Skin epidermis (tissue), 12 donors: Measurements from ENCODE around the gene TTC28.
"Not testable (repeated sequence)": the region's sequence is repeated elsewhere in the genome, so short reads cannot be mapped to it uniquely, and the experiment has no call there.

Experiments used
- H3K27ac ChIP-seq, 21 experiments: fragments of 200-600 bp; sonication (generic) in 11 of 21; one replicate each; pipeline ENCODE4 v1.5.0; 2020; ENCODE audit warnings: mild to moderate bottlenecking in 3 of 21, inconsistent platforms in 2 of 21, moderate library complexity in 2 of 21
- H3K4me3 ChIP-seq, 7 experiments: fragments of 200-600 bp; sonication (generic) in 2 of 7; one replicate each; pipeline ENCODE4 v1.5.0; 2020; ENCODE audit warnings: inconsistent platforms in 2 of 7, mild to moderate bottlenecking in 2 of 7, moderate library complexity in 1 of 7

TTC28 gene

GRCh38 chr22:28568099-28568498, 111.5 kb downstream of the TTC28 start:
- Histone ChIP-seq H3K27ac (no peak overlapping the region), H3K4me3 (no peak overlapping the region)

- H3K27ac ChIP-seq, H3K4me3 ChIP-seq: not testable (repeated sequence)
Measured at GRCh38 chr22:28566920-28567499, 112.6 kb downstream of the TTC28 start.

GRCh38 chr22:28563636-28564035, 116.0 kb downstream of the TTC28 start:
- Histone ChIP-seq H3K27ac (no peak overlapping the region), H3K4me3 (no peak overlapping the region)

- Histone ChIP-seq H3K4me3 (no peak overlapping the region), H3K27ac (no peak overlapping the region)
Measured at GRCh38 chr22:28562324-28562723, 117.3 kb downstream of the TTC28 start.

- not testable (repeated sequence) for H3K27ac ChIP-seq
Measured at GRCh38 chr22:28560743-28561101, 118.9 kb downstream of the TTC28 start.

GRCh38 chr22:28560046-28560742, 119.4 kb downstream of the TTC28 start:
- H3K27ac ChIP-seq = no peak overlapping the region
- H3K4me3 ChIP-seq = no peak overlapping the region

More at GRCh38 chr22:28560743-28561101, 118.9 kb downstream of the TTC28 start:
- not testable (repeated sequence) for H3K4me3 ChIP-seq

GRCh38 chr22:28557184-28557583, 122.5 kb downstream of the TTC28 start:
- H3K27ac ChIP-seq = no peak overlapping the region
- no peak overlapping the region for H3K4me3 ChIP-seq

- not testable (repeated sequence) for H3K27ac ChIP-seq, H3K4me3 ChIP-seq
Measured at GRCh38 chr22:28553108-28553866, 126.4 kb downstream of the TTC28 start.

- Histone ChIP-seq H3K27ac (no peak overlapping the region), H3K4me3 (no peak overlapping the region)
Measured at GRCh38 chr22:28548406-28548805, 131.2 kb downstream of the TTC28 start.

- Histone ChIP-seq H3K4me3 (no peak overlapping the region), H3K27ac (no peak overlapping the region)
Measured at GRCh38 chr22:28547132-28547842, 132.4 kb downstream of the TTC28 start.

- H3K4me3 ChIP-seq = no peak overlapping the region
- no peak overlapping the region for H3K27ac ChIP-seq
Measured at GRCh38 chr22:28544431-28544868, 135.2 kb downstream of the TTC28 start.

- no peak overlapping the region for H3K27ac ChIP-seq
- no peak overlapping the region for H3K4me3 ChIP-seq
Measured at GRCh38 chr22:28542980-28543621, 136.5 kb downstream of the TTC28 start.

GRCh38 chr22:28541137-28541536, 138.5 kb downstream of the TTC28 start:
- no peak overlapping the region for H3K4me3 ChIP-seq
- H3K27ac ChIP-seq = no peak overlapping the region

GRCh38 chr22:28538922-28539321, 140.7 kb downstream of the TTC28 start:
- no peak overlapping the region for H3K27ac ChIP-seq
- no peak overlapping the region for H3K4me3 ChIP-seq

- not testable (repeated sequence) for H3K4me3 ChIP-seq, H3K27ac ChIP-seq
Measured at GRCh38 chr22:28530565-28530964, 149.1 kb downstream of the TTC28 start.

- H3K4me3 ChIP-seq, H3K27ac ChIP-seq: not testable (repeated sequence)
Measured at GRCh38 chr22:28529144-28529543, 150.5 kb downstream of the TTC28 start.

- Histone ChIP-seq H3K4me3 (no peak overlapping the region), H3K27ac (no peak overlapping the region)
Measured at GRCh38 chr22:28521451-28521850, 158.2 kb downstream of the TTC28 start.

GRCh38 chr22:28514321-28514821, 165.3 kb downstream of the TTC28 start:
- no peak overlapping the region for H3K27ac ChIP-seq
- H3K4me3 ChIP-seq = no peak overlapping the region

GRCh38 chr22:28512387-28512786, 167.3 kb downstream of the TTC28 start:
- H3K4me3 ChIP-seq, H3K27ac ChIP-seq: not testable (repeated sequence)

GRCh38 chr22:28507896-28508295, 171.7 kb downstream of the TTC28 start:
- no peak overlapping the region for H3K27ac ChIP-seq
- H3K4me3 ChIP-seq = no peak overlapping the region
